B cell (primary cell): ENCODE measurements around the gene PBX1.

ENCODE experiments used
- EZH2 ChIP-seq: IDR thresholded peaks from 2 replicates; pipeline ENCODE4 v1.6.1; 2012; ENCODE audit warnings: borderline replicate concordance, low read depth, mild to moderate bottlenecking, moderate library complexity, low read length; ENCODE audit not compliant: insufficient read depth, poor library complexity, severe bottlenecking
- TF ChIP-seq, protein P1 (sequence below): fragments of 200-600 bp; IDR thresholded peaks from one replicate; pipeline ENCODE4 v1.8.0; 2022; ENCODE audit warnings: antibody characterized with exemption, mild to moderate bottlenecking

DNA sequence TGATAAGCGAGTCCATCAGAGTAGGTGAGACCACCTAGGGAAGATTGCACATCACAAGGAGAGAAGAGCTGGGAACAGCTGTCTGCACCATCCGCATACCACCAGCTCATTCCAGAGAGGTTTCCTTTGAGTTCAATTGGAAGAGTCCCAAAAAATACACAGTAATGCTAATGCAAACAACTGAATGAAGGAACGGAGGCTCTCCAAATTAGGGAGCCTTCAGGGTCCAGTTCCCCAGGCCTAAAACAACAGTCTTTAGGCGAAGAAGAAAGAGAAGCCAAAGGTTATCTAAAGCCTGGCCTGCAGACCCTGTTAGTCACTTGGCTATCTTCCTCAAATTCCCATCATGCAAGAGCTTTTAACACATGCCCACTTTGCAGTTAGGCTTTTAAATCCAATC is 246.4 kb downstream of the PBX1 start:
- TF ChIP-seq, protein P1, sequence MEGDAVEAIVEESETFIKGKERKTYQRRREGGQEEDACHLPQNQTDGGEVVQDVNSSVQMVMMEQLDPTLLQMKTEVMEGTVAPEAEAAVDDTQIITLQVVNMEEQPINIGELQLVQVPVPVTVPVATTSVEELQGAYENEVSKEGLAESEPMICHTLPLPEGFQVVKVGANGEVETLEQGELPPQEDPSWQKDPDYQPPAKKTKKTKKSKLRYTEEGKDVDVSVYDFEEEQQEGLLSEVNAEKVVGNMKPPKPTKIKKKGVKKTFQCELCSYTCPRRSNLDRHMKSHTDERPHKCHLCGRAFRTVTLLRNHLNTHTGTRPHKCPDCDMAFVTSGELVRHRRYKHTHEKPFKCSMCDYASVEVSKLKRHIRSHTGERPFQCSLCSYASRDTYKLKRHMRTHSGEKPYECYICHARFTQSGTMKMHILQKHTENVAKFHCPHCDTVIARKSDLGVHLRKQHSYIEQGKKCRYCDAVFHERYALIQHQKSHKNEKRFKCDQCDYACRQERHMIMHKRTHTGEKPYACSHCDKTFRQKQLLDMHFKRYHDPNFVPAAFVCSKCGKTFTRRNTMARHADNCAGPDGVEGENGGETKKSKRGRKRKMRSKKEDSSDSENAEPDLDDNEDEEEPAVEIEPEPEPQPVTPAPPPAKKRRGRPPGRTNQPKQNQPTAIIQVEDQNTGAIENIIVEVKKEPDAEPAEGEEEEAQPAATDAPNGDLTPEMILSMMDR = no peak
- TF ChIP-seq EZH2 = no peak
